Measurements from ENCODE around the gene BEGAIN. TPM values are rescaled to one million over a fixed set of nuclear protein-coding genes. Genes with fewer than 3 reads are reported as not detected.

BEGAIN gene
- total and polyA plus RNA-seq, 2 donors (not counting 3 experiments of a cell fraction or from before 2014, with no cell fraction given), result 0.49 TPM; not detected in 1

- H3K4me1 ChIP-seq (ENCODE audit: control insufficient read depth, extremely low read depth, insufficient read depth, low read length), result no peaks in the 10 kb centered on the region
- no peak overlapping the region for H3K27ac ChIP-seq (ENCODE audit: insufficient read depth, low read depth, low read length)
- BruUV-seq (replicated peaks), result no TSS peak
- H3K4me3 ChIP-seq (replicated peaks in 1 of 3; ENCODE audit: insufficient read depth in 1 of 3, low read depth in 1 of 3, low read length in 3 of 3), result no peak overlapping the region
- FAIRE-seq (no peak), DNase-seq (ENCODE audit: low read depth, low spot score) (no peak)
- H3K79me2 ChIP-seq (ENCODE audit: control insufficient read depth, insufficient read depth, low read length), result no peaks in the 10 kb centered on the region
- TF ChIP-seq MYC (IDR thresholded peaks at IDR 0.05; ENCODE audit: low read depth, low read length) (no peak), POLR2AphosphoS5 (IDR thresholded peaks at IDR 0.05; ENCODE audit: insufficient read depth, low read depth, low read length) (no peak), EZH2 (IDR thresholded peaks at IDR 0.05; ENCODE audit: borderline replicate concordance, low read depth, low read length, severe bottlenecking) (no peak), POLR2A (IDR thresholded peaks at IDR 0.05; ENCODE audit: low read depth, low read length) (no peak), JUN (IDR thresholded peaks at IDR 0.05; ENCODE audit: borderline replicate concordance, insufficient read depth, insufficient read length, low read depth) (no peak)
- TF ChIP-seq, protein P1, sequence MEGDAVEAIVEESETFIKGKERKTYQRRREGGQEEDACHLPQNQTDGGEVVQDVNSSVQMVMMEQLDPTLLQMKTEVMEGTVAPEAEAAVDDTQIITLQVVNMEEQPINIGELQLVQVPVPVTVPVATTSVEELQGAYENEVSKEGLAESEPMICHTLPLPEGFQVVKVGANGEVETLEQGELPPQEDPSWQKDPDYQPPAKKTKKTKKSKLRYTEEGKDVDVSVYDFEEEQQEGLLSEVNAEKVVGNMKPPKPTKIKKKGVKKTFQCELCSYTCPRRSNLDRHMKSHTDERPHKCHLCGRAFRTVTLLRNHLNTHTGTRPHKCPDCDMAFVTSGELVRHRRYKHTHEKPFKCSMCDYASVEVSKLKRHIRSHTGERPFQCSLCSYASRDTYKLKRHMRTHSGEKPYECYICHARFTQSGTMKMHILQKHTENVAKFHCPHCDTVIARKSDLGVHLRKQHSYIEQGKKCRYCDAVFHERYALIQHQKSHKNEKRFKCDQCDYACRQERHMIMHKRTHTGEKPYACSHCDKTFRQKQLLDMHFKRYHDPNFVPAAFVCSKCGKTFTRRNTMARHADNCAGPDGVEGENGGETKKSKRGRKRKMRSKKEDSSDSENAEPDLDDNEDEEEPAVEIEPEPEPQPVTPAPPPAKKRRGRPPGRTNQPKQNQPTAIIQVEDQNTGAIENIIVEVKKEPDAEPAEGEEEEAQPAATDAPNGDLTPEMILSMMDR (IDR thresholded peaks at IDR 0.05; ENCODE audit: extremely low read depth in 1 of 2, insufficient read depth in 1 of 2, low read depth in 1 of 2, low read length in 2 of 2), result no peak
- intact Hi-C loops (cut with micrococcal nuclease), result loop anchor here (10.0 kb wide), 1 partner anchor 125 kb away; no protein-coding TSS in a partner anchor
- H3K9ac ChIP-seq (replicated peaks; ENCODE audit: extremely low read depth, insufficient read depth, low read length), result no peak overlapping the region
- no peaks in the 10 kb centered on the region for H3K36me3 ChIP-seq (ENCODE audit: control insufficient read depth in 2 of 2, extremely low read depth in 1 of 2, insufficient read depth in 2 of 2, low read length in 2 of 2)
- no peaks in the 10 kb centered on the region for H3K27me3 ChIP-seq (ENCODE audit: control insufficient read depth in 2 of 2, insufficient read depth in 2 of 2, low read length in 2 of 2)
- ChIA-PET CTCF (interaction anchor here (1.0 kb wide), 2 partner anchors 16 to 154 kb away, joined by 3 read pairs; no protein-coding TSS in a partner anchor), POLR2A (no interaction called here)
- H3K4me2 ChIP-seq (ENCODE audit: insufficient read depth, low read length), result no peak overlapping the region
- no peaks in the 10 kb centered on the region for H3K9me1 ChIP-seq (replicated peaks; ENCODE audit: control insufficient read depth, extremely low read depth, insufficient read depth, low read length)
- no peak overlapping the region for H2AFZ ChIP-seq (ENCODE audit: low read depth, low read length)
- dilution Hi-C loops (cut with MboI; ENCODE audit: extremely low pct_ligation_motif_present, low sequenced_read_pairs), result no loop called here
- H3K9me3 ChIP-seq (replicated peaks; ENCODE audit: control insufficient read depth, insufficient read depth, low read length), result no peaks in the 10 kb centered on the region
- H4K20me1 ChIP-seq (replicated peaks; ENCODE audit: control insufficient read depth, extremely low read depth, insufficient read depth, low read length), result no peaks in the 10 kb centered on the region
Measured at GRCh38 chr14:100539766-100540140, 47.5 kb downstream of the BEGAIN start.
